CD4-positive, alpha-beta memory T cell (primary cell): Measurements from ENCODE around the gene TNFRSF1B. TPM values are rescaled to one million over a fixed set of nuclear protein-coding genes. Genes with fewer than 3 reads are reported as not detected.

Experiments
- CTCF ChIA-PET: fragments of 350-600 bp; sonication (Branson Sonifier 250); formaldehyde crosslinking; loops from one replicate; lab custom pipeline; 2021; ENCODE audit warnings: inconsistent platforms; ENCODE audit not compliant: partially characterized antibody; lab: Charles Lee
- POLR2A ChIA-PET: fragments of 350-600 bp; sonication (Branson Sonifier 250); formaldehyde crosslinking; loops from one replicate; lab custom pipeline; 2021; ENCODE audit not compliant: partially characterized antibody; lab: Charles Lee
- DNase-seq, 5 donors: peaks; one replicate each; pipeline versions ENCODE4 v3.0.0 to v3.0.0-alpha.2; 2020 to 2022; ENCODE audit warnings: mixed read lengths in 1 of 5
- H3K27ac ChIP-seq: one replicate; pipeline ENCODE4 v1.7.0; 2013; ENCODE audit warnings: low read depth, low read length
- H3K27me3 ChIP-seq: 2 replicates; pipeline ENCODE4 v1.7.0; 2013; ENCODE audit warnings: mild to moderate bottlenecking, low read length, moderate library complexity; ENCODE audit not compliant: insufficient read depth
- H3K36me3 ChIP-seq: 2 replicates; pipeline ENCODE4 v1.7.0; 2013; ENCODE audit warnings: mild to moderate bottlenecking, low read length, moderate library complexity; ENCODE audit not compliant: insufficient read depth
- H3K4me1 ChIP-seq: 2 replicates; pipeline ENCODE4 v1.7.0; 2013; ENCODE audit warnings: mild to moderate bottlenecking, low read length, moderate library complexity; ENCODE audit not compliant: insufficient read depth
- H3K4me3 ChIP-seq, 2 donors: one replicate each; pipeline ENCODE4 v1.7.0; 2013; ENCODE audit warnings: low read length in 2 of 2, mild to moderate bottlenecking in 1 of 2
- H3K9me3 ChIP-seq, 2 donors: one replicate each; pipeline ENCODE4 v1.7.0; 2013; ENCODE audit warnings: low read length in 2 of 2, control low read depth in 1 of 2; ENCODE audit not compliant: control insufficient read depth in 1 of 2
- H3K27ac Mint-ChIP-seq, 7 donors: one replicate each; pipeline ENCODE4 v1.8.0; 2020 to 2021; ENCODE audit warnings: mixed read lengths in 7 of 7, mild to moderate bottlenecking in 6 of 7, inconsistent platforms in 3 of 7, moderate library complexity in 3 of 7
- H3K27me3 Mint-ChIP-seq, 2 donors: one replicate each; pipeline ENCODE4 v1.8.0; 2020 to 2021; ENCODE audit warnings: mixed read lengths in 2 of 2
- H3K36me3 Mint-ChIP-seq, 2 donors: one replicate each; pipeline ENCODE4 v1.8.0; 2020 to 2021; ENCODE audit warnings: mixed read lengths in 2 of 2, inconsistent platforms in 1 of 2, mild to moderate bottlenecking in 1 of 2
- H3K4me1 Mint-ChIP-seq, 4 donors: one replicate each; pipeline ENCODE4 v1.8.0; 2020 to 2021; ENCODE audit warnings: mixed read lengths in 4 of 4, mild to moderate bottlenecking in 1 of 4
- H3K4me3 Mint-ChIP-seq, 8 donors: one replicate each; pipeline ENCODE4 v1.8.0; 2020 to 2021; ENCODE audit warnings: mixed read lengths in 8 of 8, mild to moderate bottlenecking in 7 of 8, moderate library complexity in 6 of 8, inconsistent platforms in 3 of 8
- H3K9me3 Mint-ChIP-seq, 8 donors: one replicate each; pipeline ENCODE4 v1.8.0; 2020 to 2021; ENCODE audit warnings: mixed read lengths in 8 of 8, mild to moderate bottlenecking in 5 of 8, inconsistent platforms in 3 of 8, moderate library complexity in 1 of 8
- intact Hi-C: fragments of 100-400 bp; cut with micrococcal nuclease; formaldehyde crosslinking; loops from one replicate; pipeline ENCODE4 v1.15.1; 2023
- polyA plus RNA-seq, 2 donors: library from polyadenylated mRNA; unstranded; fragments of 300-500 nt; fragmentation: Illumina TruSeq; gene quantifications; one replicate each; pipeline ENCODE4 v1.2.3, GENCODE V29; 2021
- total RNA-seq, 2 experiments: library from RNA; stranded (reverse); gene quantifications; one replicate each; pipeline ENCODE4 v1.2.3, GENCODE V29; 2021

The TNFRSF1B gene
- total and polyA plus RNA-seq, 4 experiments from 2014 or later = 111 to 201 (median 130) TPM

DNA sequence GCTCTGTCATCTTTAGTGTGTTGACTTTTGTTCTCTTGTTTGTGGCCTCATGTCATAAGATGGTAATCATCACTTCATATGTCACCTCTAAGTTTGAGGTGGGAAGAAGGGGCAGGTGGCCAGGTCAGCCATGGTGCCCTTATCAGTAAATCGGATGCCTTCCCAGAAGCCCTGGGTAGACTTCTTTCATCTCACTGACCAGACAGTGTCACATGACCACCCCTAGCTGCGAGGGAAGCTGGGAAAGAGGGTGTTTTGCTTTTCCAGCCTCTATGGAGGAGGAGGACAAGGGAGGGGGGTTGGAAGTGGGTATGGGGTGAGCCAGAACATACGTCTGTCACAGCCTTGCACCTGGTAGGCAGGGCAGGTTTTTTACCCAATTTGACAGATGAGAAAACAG, 28.6 kb downstream of the TNFRSF1B start:
- intact Hi-C loops = no loop called here
- Histone ChIP-seq H3K36me3 (peaks cover 74% of the 10 kb centered on the region), H3K9me3 (no peaks in the 10 kb centered on the region), H3K4me1 (peaks cover 13% of the 10 kb centered on the region), H3K27ac (no peak overlapping the region), H3K27me3 (no peaks in the 10 kb centered on the region), H3K4me3 (no peak overlapping the region)
- Mint-ChIP-seq H3K9me3 (peaks cover 0 to 2% (median 0%) of the 10 kb centered on the region in 8 donors), H3K4me1 (peaks cover 5 to 19% (median 15%) of the 10 kb centered on the region in 4 donors), H3K4me3 (no peak overlapping the region), H3K36me3 (peaks cover 32 to 68% of the 10 kb centered on the region in 2 donors), H3K27me3 (no peaks in the 10 kb centered on the region), H3K27ac (peak overlapping the region; percentile 6 to 90 (median 79))
- CTCF ChIA-PET = interaction anchor here (10.7 kb wide), 1 partner anchor 71 kb away, joined by 90 read pairs; no protein-coding TSS in a partner anchor
- DNase-seq = no peak
- POLR2A ChIA-PET = interaction anchor here (1.5 kb wide), 1 partner anchor 17 kb away, joined by 4 read pairs; no protein-coding TSS in a partner anchor

DNA sequence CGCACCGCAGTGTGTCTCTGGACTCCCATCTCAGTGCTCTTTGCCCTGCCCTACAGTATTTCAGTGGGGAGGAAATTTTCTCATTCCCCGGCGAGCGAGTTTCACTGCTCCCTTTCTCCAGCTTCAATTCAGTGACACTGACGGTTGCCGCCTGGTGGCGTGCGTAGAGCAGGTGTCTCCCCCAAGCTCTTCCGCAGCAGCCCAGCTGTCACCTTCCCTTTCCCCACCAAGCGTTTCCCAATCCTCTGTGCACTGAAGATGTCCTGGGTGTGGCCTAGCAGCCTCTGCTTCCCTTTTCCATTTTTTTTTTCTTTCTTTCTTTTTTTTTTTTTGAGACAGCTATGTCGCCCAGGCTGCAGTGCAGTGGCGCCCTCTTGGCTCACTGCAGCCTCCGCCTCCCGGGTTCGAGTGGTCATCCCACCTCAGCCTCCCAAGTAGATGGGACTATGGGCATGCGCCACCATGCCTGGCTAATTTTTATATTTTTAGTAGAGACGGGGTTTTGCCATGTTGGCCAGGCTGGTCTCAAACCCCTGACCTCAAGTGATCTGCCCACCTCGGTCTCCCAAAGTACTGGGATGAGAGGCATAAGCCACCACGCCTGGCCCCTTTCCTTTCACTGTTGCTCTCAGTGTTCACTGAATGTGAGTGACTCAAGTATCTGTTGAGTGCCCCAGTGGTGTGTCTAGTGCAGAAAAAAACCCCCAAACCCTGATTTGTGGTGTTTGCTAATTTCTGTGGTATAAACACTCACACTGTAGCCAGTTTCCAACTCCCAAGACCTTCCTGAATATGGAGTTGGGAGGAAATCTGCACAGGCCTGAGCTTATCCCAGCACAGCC, 30.1 kb downstream of the TNFRSF1B start:
- Mint-ChIP-seq H3K36me3 (peaks cover 35 to 67% of the 10 kb centered on the region in 2 donors), H3K27ac (peak overlapping the region in 5 of 7 donors; percentile 6 to 81 (median 50)), H3K4me3 (no peak overlapping the region), H3K4me1 (peaks cover 11 to 26% (median 14%) of the 10 kb centered on the region in 4 donors), H3K27me3 (no peaks in the 10 kb centered on the region), H3K9me3 (peaks cover 0 to 2% (median 0%) of the 10 kb centered on the region in 8 donors)
- H3K27me3 ChIP-seq = no peaks in the 10 kb centered on the region
- H3K27ac ChIP-seq = no peak overlapping the region
- no peak overlapping the region for H3K4me3 ChIP-seq
- peaks cover 62% of the 10 kb centered on the region for H3K36me3 ChIP-seq
- CTCF ChIA-PET = interaction anchor here (0.8 to 10.7 kb wide), 5 partner anchors 13 to 103 kb away, joined by 3 to 90 read pairs (median 4); no protein-coding TSS in a partner anchor
- no peak for DNase-seq
- intact Hi-C loops = no loop called here
- H3K9me3 ChIP-seq = no peaks in the 10 kb centered on the region
- POLR2A ChIA-PET = interaction anchor here (1.3 to 1.5 kb wide), 2 partner anchors 19 to 64 kb away, joined by 3 to 4 read pairs; no protein-coding TSS in a partner anchor
- peaks cover 23% of the 10 kb centered on the region for H3K4me1 ChIP-seq

DNA sequence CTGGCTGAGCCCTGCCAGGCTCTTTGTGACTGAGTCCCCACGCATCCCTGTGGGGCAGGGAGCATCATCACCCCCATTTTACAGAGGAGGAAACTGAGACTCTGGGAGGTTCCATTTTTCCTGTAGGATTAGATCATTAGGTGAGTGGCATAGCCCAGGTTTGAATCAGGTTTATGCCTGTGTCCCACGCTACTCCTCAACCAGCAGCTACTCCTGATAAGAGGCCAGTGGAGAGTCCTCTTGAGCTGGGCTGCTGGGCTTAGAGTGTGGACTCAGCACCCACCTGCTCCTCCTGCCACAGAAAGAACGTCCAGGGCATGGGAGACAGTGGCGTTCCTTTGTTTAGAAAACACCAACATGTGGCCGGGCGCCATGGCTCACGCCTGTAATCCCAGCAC, 30.7 kb downstream of the TNFRSF1B start:
- no peak for DNase-seq
- Mint-ChIP-seq H3K36me3 (peaks cover 37 to 65% of the 10 kb centered on the region in 2 donors), H3K4me1 (peaks cover 13 to 30% (median 16%) of the 10 kb centered on the region in 4 donors), H3K9me3 (peaks cover 0 to 2% (median 0%) of the 10 kb centered on the region in 8 donors), H3K4me3 (no peak overlapping the region), H3K27me3 (no peaks in the 10 kb centered on the region), H3K27ac (peak overlapping the region in 2 of 7 donors; percentile 35 to 60)
- no peak overlapping the region for H3K27ac ChIP-seq
- no peak overlapping the region for H3K4me3 ChIP-seq
- POLR2A ChIA-PET = interaction anchor here (1.0 to 1.3 kb wide), 2 partner anchors 18 to 65 kb away, joined by 3 read pairs; no protein-coding TSS in a partner anchor
- peaks cover 55% of the 10 kb centered on the region for H3K36me3 ChIP-seq
- no peaks in the 10 kb centered on the region for H3K27me3 ChIP-seq
- no peaks in the 10 kb centered on the region for H3K9me3 ChIP-seq
- peaks cover 29% of the 10 kb centered on the region for H3K4me1 ChIP-seq
- CTCF ChIA-PET = interaction anchor here (0.8 to 10.7 kb wide), 5 partner anchors 12 to 104 kb away, joined by 3 to 90 read pairs (median 4); no protein-coding TSS in a partner anchor
- intact Hi-C loops = no loop called here

DNA sequence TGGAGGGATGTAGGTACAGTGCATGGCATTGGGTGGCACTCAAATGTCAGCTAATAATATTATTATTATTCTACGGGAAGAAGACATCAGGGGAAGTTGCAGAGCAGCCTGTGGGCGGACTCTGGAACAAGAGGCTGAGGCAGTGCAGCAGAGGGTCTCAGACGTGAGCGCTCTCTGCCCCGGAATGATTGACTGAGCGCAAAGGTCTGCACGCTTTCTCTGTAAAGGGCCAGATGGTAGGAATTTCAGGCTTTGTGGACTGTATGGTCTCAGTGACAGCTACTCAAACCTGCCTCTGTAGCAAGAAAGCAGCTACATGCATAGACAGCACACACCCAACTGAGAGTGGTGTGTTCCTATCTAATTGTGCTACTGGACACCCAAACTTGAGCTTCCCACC, 33.4 kb downstream of the TNFRSF1B start:
- Histone ChIP-seq H3K27ac (no peak overlapping the region), H3K27me3 (no peaks in the 10 kb centered on the region), H3K9me3 (no peaks in the 10 kb centered on the region), H3K4me1 (peaks cover 54% of the 10 kb centered on the region), H3K36me3 (peaks cover 35% of the 10 kb centered on the region), H3K4me3 (no peak overlapping the region)
- intact Hi-C loops = no loop called here
- Mint-ChIP-seq H3K9me3 (no peaks in the 10 kb centered on the region), H3K27ac (peak overlapping the region in 6 of 7 donors; percentile 40 to 81 (median 58)), H3K4me3 (no peak overlapping the region), H3K36me3 (peaks cover 26 to 64% of the 10 kb centered on the region in 2 donors), H3K27me3 (no peaks in the 10 kb centered on the region), H3K4me1 (peaks cover 22 to 41% (median 33%) of the 10 kb centered on the region in 4 donors)
- POLR2A ChIA-PET = interaction anchor here (1.3 to 5.4 kb wide), 4 partner anchors 10 to 292 kb away, joined by 3 to 25 read pairs (median 10); no protein-coding TSS in a partner anchor
- no peak for DNase-seq
- CTCF ChIA-PET = interaction anchor here (2.0 to 10.7 kb wide), 2 partner anchors 76 to 81 kb away, joined by 8 to 90 read pairs; no protein-coding TSS in a partner anchor

DNA sequence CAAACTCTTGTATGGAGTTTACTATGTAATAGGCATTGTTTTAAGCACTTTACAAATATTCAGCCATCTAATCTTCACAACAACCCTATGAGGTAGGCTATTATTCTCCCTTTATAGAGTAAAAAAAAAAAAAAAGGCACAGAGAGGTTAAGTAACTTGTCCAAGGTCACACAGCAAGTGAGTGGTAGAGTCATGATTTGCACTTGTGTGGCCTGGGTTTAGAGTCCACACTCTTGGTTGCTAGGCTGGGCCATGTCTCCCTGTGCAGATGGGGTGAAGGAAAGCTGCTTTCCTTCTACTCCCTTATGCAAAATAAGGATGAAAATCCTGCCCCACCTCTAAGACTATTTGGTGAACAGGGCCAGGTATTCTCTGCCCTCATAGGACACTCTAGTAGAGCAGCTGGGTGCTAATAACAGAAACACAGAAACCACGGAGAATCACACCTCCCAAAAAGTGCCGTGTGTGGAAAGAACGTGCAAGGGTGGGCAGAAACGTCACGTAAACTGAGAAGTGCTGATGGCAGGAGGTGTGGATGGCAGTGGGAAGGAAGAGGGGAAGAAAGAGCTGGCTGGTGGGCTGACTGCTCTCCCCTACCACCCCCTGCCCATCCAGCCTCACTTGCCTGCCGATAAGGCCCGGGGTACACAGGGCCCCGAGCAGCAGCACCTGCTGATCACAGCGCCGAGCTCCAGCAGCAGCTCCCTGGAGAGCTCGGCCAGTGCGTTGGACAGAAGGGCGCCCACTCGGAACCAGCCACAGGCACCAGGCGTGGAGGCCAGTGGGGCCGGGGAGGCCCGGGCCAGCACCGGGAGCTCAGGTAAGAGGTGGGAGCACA, 34.8 kb downstream of the TNFRSF1B start:
- no peak overlapping the region for H3K4me3 ChIP-seq
- POLR2A ChIA-PET = interaction anchor here (0.8 to 5.4 kb wide), 7 partner anchors 9 to 293 kb away, joined by 3 to 25 read pairs (median 4); no protein-coding TSS in a partner anchor
- DNase-seq = no peak

DNA sequence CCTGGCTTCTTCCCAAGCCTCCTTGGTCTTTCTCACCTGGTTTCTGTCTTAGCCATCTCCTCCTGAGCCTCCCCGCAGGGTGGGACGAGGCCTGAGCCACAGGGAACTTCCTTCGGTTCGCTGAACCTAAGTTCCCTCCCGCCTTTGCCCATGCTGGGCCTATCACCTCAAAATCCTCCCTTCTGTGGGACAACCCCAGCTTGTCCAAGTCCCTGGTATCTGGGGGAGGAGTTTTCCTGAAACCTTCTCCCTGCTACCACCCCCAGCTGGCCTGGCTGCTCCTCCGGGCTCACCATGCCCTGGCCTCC, 35.4 kb downstream of the TNFRSF1B start:
- ChIA-PET CTCF (interaction anchor here (0.7 to 10.7 kb wide), 3 partner anchors 19 to 100 kb away, joined by 3 to 90 read pairs (median 3); no protein-coding TSS in a partner anchor), POLR2A (interaction anchor here (0.8 to 5.4 kb wide), 6 partner anchors 8 to 77 kb away, joined by 3 to 25 read pairs (median 6); no protein-coding TSS in a partner anchor)
- intact Hi-C loops = no loop called here
- Histone ChIP-seq H3K27me3 (no peaks in the 10 kb centered on the region), H3K27ac (no peak overlapping the region), H3K4me1 (peaks cover 51% of the 10 kb centered on the region), H3K36me3 (peaks cover 31% of the 10 kb centered on the region), H3K4me3 (no peak overlapping the region), H3K9me3 (no peaks in the 10 kb centered on the region)
- no peak for DNase-seq
- H3K36me3 Mint-ChIP-seq = peaks cover 25 to 62% of the 10 kb centered on the region in 2 donors
- H3K9me3 Mint-ChIP-seq = no peaks in the 10 kb centered on the region
- no peaks in the 10 kb centered on the region for H3K27me3 Mint-ChIP-seq
- H3K4me3 Mint-ChIP-seq = peak overlapping the region in 1 of 8 donors; percentile 39
- H3K4me1 Mint-ChIP-seq = peaks cover 22 to 46% (median 33%) of the 10 kb centered on the region in 4 donors
- peak overlapping the region in 6 of 7 donors; percentile 76 to 90 (median 82) for H3K27ac Mint-ChIP-seq

More for the DNA sequence above, 34.8 kb downstream of the TNFRSF1B start:
- no peaks in the 10 kb centered on the region for H3K9me3 Mint-ChIP-seq
- no peaks in the 10 kb centered on the region for H3K27me3 ChIP-seq
- CTCF ChIA-PET = interaction anchor here (0.7 to 10.7 kb wide), 4 partner anchors 18 to 100 kb away, joined by 3 to 90 read pairs (median 6); no protein-coding TSS in a partner anchor
- H3K4me1 Mint-ChIP-seq = peaks cover 22 to 46% (median 33%) of the 10 kb centered on the region in 4 donors
- H3K9me3 ChIP-seq = no peaks in the 10 kb centered on the region
- peaks cover 29% of the 10 kb centered on the region for H3K36me3 ChIP-seq
- peak overlapping the region; percentile 26 for H3K27ac ChIP-seq
- peak overlapping the region in 6 of 7 donors; percentile 42 to 92 (median 78) for H3K27ac Mint-ChIP-seq
- intact Hi-C loops = no loop called here
- H3K36me3 Mint-ChIP-seq = peaks cover 25 to 63% of the 10 kb centered on the region in 2 donors
- H3K4me3 Mint-ChIP-seq = peak overlapping the region in 2 of 8 donors; percentile 6 to 21
- H3K27me3 Mint-ChIP-seq = no peaks in the 10 kb centered on the region
- peaks cover 51% of the 10 kb centered on the region for H3K4me1 ChIP-seq
